ENCODE data around the gene BAX.

DNA sequence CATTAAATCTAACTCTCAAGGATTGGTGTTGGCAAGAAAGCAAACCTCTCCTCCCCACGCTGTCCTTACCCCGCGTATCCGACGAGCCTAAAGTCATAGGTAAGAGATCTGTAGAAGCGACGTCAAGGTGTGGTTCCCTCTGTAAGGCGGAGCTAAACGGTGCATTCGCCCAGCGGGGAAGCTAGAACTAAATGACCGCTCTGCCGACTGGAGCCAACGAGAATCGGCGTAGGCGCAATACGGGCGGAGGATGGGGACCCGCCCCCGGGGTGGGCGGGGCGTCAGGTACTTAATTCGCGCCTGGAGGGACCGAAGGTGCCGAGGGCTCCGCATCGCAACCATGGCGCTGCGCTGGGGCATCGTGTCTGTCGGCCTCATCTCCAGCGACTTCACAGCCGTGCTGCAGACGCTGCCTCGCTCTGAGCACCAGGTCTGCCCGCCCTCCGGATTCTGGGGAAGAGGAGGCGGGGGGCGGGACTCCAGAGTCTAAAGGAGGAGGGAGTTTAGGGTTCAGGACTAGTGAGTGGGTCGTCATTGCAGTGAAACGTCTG lies 21.2 kb upstream of the BAX start, which contains the start of gene DHDH:
- no peak for TF ChIP-seq CTCF (conservative IDR thresholded peaks at IDR 0.05; ENCODE audit: low read depth, low read length)
- TF ChIP-seq EZH2 (IDR thresholded peaks at IDR 0.05; ENCODE audit: borderline replicate concordance, low read depth, low read length, poor library complexity, severe bottlenecking): no peak

Measured in A673 (cell line).